WTC11 (cell line): ENCODE data around the gene ANP32D. TPM values are rescaled to one million over a fixed set of nuclear protein-coding genes. Genes with fewer than 3 reads are reported as not detected.

Experiments
- ATAC-seq: fragments of 200-7000 bp; cut with Tn5 transposase; 2 replicates; pipeline ENCODE4 v1.10.0; 2021; ENCODE audit warnings: mild to moderate bottlenecking, moderate library complexity
- CTCF ChIA-PET: fragments of 300-600 bp; sonication (Branson Sonifier 250); formaldehyde crosslinking; loops from one replicate; lab custom pipeline; 2021; ENCODE audit warnings: antibody characterized with exemption; lab: Charles Lee
- POLR2A ChIA-PET: fragments of 350-600 bp; sonication (Branson Sonifier 250); formaldehyde crosslinking; loops from one replicate; lab custom pipeline; 2021; ENCODE audit warnings: antibody characterized with exemption; lab: Charles Lee
- DNase-seq: peaks from one replicate; pipeline ENCODE4 v3.0.0; 2021; ENCODE audit warnings: low spot score
- H3K27ac Mint-ChIP-seq: 2 replicates; pipeline ENCODE4 v1.8.0; 2021; ENCODE audit warnings: mixed read lengths
- H3K27me3 Mint-ChIP-seq: 2 replicates; pipeline ENCODE4 v1.8.0; 2021; ENCODE audit warnings: low read depth, mild to moderate bottlenecking, moderate library complexity, mixed read lengths
- H3K36me3 Mint-ChIP-seq: 2 replicates; pipeline ENCODE4 v1.8.0; 2021; ENCODE audit warnings: mixed read lengths
- H3K4me1 Mint-ChIP-seq: 2 replicates; pipeline ENCODE4 v1.8.0; 2022; ENCODE audit warnings: mixed read lengths
- H3K4me3 Mint-ChIP-seq: 2 replicates; pipeline ENCODE4 v1.8.0; 2021; ENCODE audit warnings: mild to moderate bottlenecking, moderate library complexity, mixed read lengths
- H3K9me3 Mint-ChIP-seq: 2 replicates; pipeline ENCODE4 v1.8.0; 2021; ENCODE audit warnings: mixed read lengths
- AFF4 ChIP-seq: sonication (generic); formaldehyde crosslinking; IDR thresholded peaks from 2 replicates; pipeline ENCODE4 v1.8.1; 2023; ENCODE audit warnings: mild to moderate bottlenecking, missing genetic modification reagents, borderline replicate concordance
- ATF1 ChIP-seq: sonication (generic); formaldehyde crosslinking; IDR thresholded peaks from 2 replicates; pipeline ENCODE4 v1.8.1; 2023; ENCODE audit warnings: mild to moderate bottlenecking, moderate library complexity, missing genetic modification reagents
- ATF3 ChIP-seq: sonication (generic); formaldehyde crosslinking; conservative IDR thresholded peaks from 2 replicates; pipeline ENCODE4 v1.8.1; 2022; ENCODE audit warnings: mild to moderate bottlenecking, missing genetic modification reagents
- ESRRA ChIP-seq: sonication (generic); formaldehyde crosslinking; IDR thresholded peaks from 2 replicates; pipeline ENCODE4 v1.8.1; 2022; ENCODE audit warnings: mild to moderate bottlenecking, missing genetic modification reagents, borderline replicate concordance
- ETV6 ChIP-seq: sonication (generic); formaldehyde crosslinking; IDR thresholded peaks from 2 replicates; pipeline ENCODE4 v1.8.1; 2022; ENCODE audit warnings: mild to moderate bottlenecking, missing genetic modification reagents
- GABPB1 ChIP-seq: sonication (generic); formaldehyde crosslinking; IDR thresholded peaks from 2 replicates; pipeline ENCODE4 v1.8.1; 2023; ENCODE audit warnings: mild to moderate bottlenecking, missing genetic modification reagents
- HMGA2 ChIP-seq: fragments of 250-450 bp; sonication (Bioruptor Pico); IDR thresholded peaks from 2 replicates; pipeline ENCODE4 v1.4.0; 2021; ENCODE audit warnings: mild to moderate bottlenecking, moderate library complexity
- JAZF1 ChIP-seq: fragments of 250-450 bp; sonication (Bioruptor Pico); IDR thresholded peaks from 2 replicates; pipeline ENCODE4 v1.9.0; 2021; ENCODE audit warnings: moderate library complexity, mild to moderate bottlenecking, inconsistent platforms
- KAT7 ChIP-seq: sonication (generic); formaldehyde crosslinking; IDR thresholded peaks from 2 replicates; pipeline ENCODE4 v1.8.1; 2023; ENCODE audit warnings: missing genetic modification reagents, mild to moderate bottlenecking, borderline replicate concordance
- MYBL2 ChIP-seq: sonication (generic); formaldehyde crosslinking; IDR thresholded peaks from 2 replicates; pipeline ENCODE4 v1.8.1; 2023; ENCODE audit warnings: mild to moderate bottlenecking, moderate library complexity, missing genetic modification reagents
- PRDM15 ChIP-seq: sonication (generic); formaldehyde crosslinking; IDR thresholded peaks from 2 replicates; pipeline ENCODE4 v1.8.0; 2022; ENCODE audit warnings: missing genetic modification reagents
- PRRX2 ChIP-seq: fragments of 250-450 bp; sonication (Bioruptor Pico); IDR thresholded peaks from 2 replicates; pipeline ENCODE4 v1.8.0; 2021; ENCODE audit warnings: mild to moderate bottlenecking
- RELA ChIP-seq: sonication (generic); formaldehyde crosslinking; IDR thresholded peaks from 2 replicates; pipeline ENCODE4 v1.8.1; 2022; ENCODE audit warnings: missing genetic modification reagents, mild to moderate bottlenecking, borderline replicate concordance
- SMAD4 ChIP-seq: sonication (generic); formaldehyde crosslinking; IDR thresholded peaks from 2 replicates; pipeline ENCODE4 v1.8.0; 2022; ENCODE audit warnings: mild to moderate bottlenecking, missing genetic modification reagents
- TEAD1 ChIP-seq: sonication (generic); formaldehyde crosslinking; IDR thresholded peaks from 2 replicates; pipeline ENCODE4 v1.8.0; 2022; ENCODE audit warnings: mild to moderate bottlenecking, missing genetic modification reagents
- TEAD4 ChIP-seq: sonication (generic); formaldehyde crosslinking; IDR thresholded peaks from 2 replicates; pipeline ENCODE4 v1.8.0; 2022; ENCODE audit warnings: mild to moderate bottlenecking, missing genetic modification reagents
- TP53 ChIP-seq: sonication (generic); formaldehyde crosslinking; IDR thresholded peaks from 2 replicates; pipeline ENCODE4 v1.8.1; 2023; ENCODE audit warnings: mild to moderate bottlenecking, missing genetic modification reagents
- ZBTB21 ChIP-seq: sonication (generic); formaldehyde crosslinking; IDR thresholded peaks from 2 replicates; pipeline ENCODE4 v1.8.1; 2023; ENCODE audit warnings: mild to moderate bottlenecking, missing genetic modification reagents, borderline replicate concordance
- ZMAT4 ChIP-seq: fragments of 250-450 bp; sonication (Bioruptor Pico); IDR thresholded peaks from 2 replicates; pipeline ENCODE4 v1.9.0; 2021; ENCODE audit warnings: mild to moderate bottlenecking
- ZNF219 ChIP-seq: sonication (generic); formaldehyde crosslinking; IDR thresholded peaks from 2 replicates; pipeline ENCODE4 v1.8.0; 2023; ENCODE audit warnings: missing genetic modification reagents, mild to moderate bottlenecking, borderline replicate concordance
- ZNF281 ChIP-seq: sonication (generic); formaldehyde crosslinking; IDR thresholded peaks from 2 replicates; pipeline ENCODE4 v1.8.0; 2023; ENCODE audit warnings: mild to moderate bottlenecking, missing genetic modification reagents
- ZNF416 ChIP-seq: fragments of 250-450 bp; sonication (Bioruptor Pico); IDR thresholded peaks from 2 replicates; pipeline ENCODE4 v1.9.0; 2021; ENCODE audit warnings: mild to moderate bottlenecking, inconsistent platforms
- ZNF671 ChIP-seq: fragments of 250-450 bp; sonication (Bioruptor Pico); IDR thresholded peaks from 2 replicates; pipeline ENCODE4 v1.8.0; 2021; ENCODE audit warnings: mild to moderate bottlenecking
- total RNA-seq: library from RNA; stranded (reverse); gene quantifications from 3 replicates; pipeline ENCODE4 v1.2.3, GENCODE V29; 2021

The ANP32D gene
- total RNA-seq, 1 experiment from 2014 or later: not detected

GRCh38 chr12:48486261-48486660 is 13.9 kb downstream of the ANP32D start:
- DNase-seq (no peak), ATAC-seq (no peak)
- peaks cover 24% of the 10 kb centered on the region for H3K27me3 Mint-ChIP-seq
- TF ChIP-seq TEAD1 (CRISPR knock-in tag) (no peak), GABPB1 (no peak), PRRX2 (no peak), RELA (no peak), ATF1 (no peak), ETV6 (no peak), PRDM15 (CRISPR knock-in tag) (no peak), KAT7 (CRISPR knock-in tag) (no peak), MYBL2 (CRISPR knock-in tag) (no peak), AFF4 (CRISPR knock-in tag) (no peak), HMGA2 (CRISPR knock-in tag) (no peak), ZMAT4 (no peak), ZNF219 (CRISPR knock-in tag) (no peak), TP53 (CRISPR knock-in tag) (no peak)
- peaks cover 4% of the 10 kb centered on the region; the same call in 1 of the 2 replicates for H3K4me1 Mint-ChIP-seq
- H3K4me3 Mint-ChIP-seq: no peak overlapping the region
- ChIA-PET CTCF (no interaction called here), POLR2A (no interaction called here)
- peaks cover 16% of the 10 kb centered on the region for H3K9me3 Mint-ChIP-seq
- H3K36me3 Mint-ChIP-seq: no peaks in the 10 kb centered on the region
- no peak overlapping the region for H3K27ac Mint-ChIP-seq

GRCh38 chr12:48486679-48487078 is 14.3 kb downstream of the ANP32D start:
- DNase-seq: no peak
- Mint-ChIP-seq H3K27ac (no peak overlapping the region), H3K27me3 (peaks cover 20% of the 10 kb centered on the region), H3K4me1 (peaks cover 4% of the 10 kb centered on the region; the same call in 1 of the 2 replicates), H3K9me3 (peaks cover 12% of the 10 kb centered on the region), H3K36me3 (no peaks in the 10 kb centered on the region), H3K4me3 (no peak overlapping the region)
- ChIA-PET POLR2A (no interaction called here), CTCF (no interaction called here)
- ATAC-seq: no peak
- no peak for TF ChIP-seq GABPB1
- no peak for TF ChIP-seq ZBTB21 (CRISPR knock-in tag)
- no peak for TF ChIP-seq JAZF1 (CRISPR knock-in tag)
- no peak for TF ChIP-seq ATF3 (CRISPR knock-in tag)
- TF ChIP-seq ZNF416: no peak
- TF ChIP-seq TEAD4 (CRISPR knock-in tag): no peak
- TF ChIP-seq ZNF281 (CRISPR knock-in tag): no peak
- TF ChIP-seq ZNF671 (CRISPR knock-in tag): no peak
- TF ChIP-seq AFF4 (CRISPR knock-in tag): no peak
- no peak for TF ChIP-seq SMAD4 (CRISPR knock-in tag)
- no peak for TF ChIP-seq TP53 (CRISPR knock-in tag)
- TF ChIP-seq ESRRA: no peak
